Left kidney (tissue), 2 donors: ENCODE data around the gene LDLRAD4. TPM values are rescaled to one million over a fixed set of nuclear protein-coding genes. Genes with fewer than 3 reads are reported as not detected.
"Not testable (repeated sequence)": the region's sequence is repeated elsewhere in the genome, so short reads cannot be mapped to it uniquely, and the experiment has no call there.

Source experiments
- DNase-seq: peaks from one replicate; pipeline ENCODE4 v3.0.0-alpha.2; 2013
- polyA plus RNA-seq: library from polyadenylated mRNA; unstranded; fragments of 120-200 nt; gene quantifications from one replicate; pipeline ENCODE4 v1.2.1, GENCODE V29; 2013; ENCODE audit not compliant: insufficient read length

LDLRAD4 gene
- polyA plus RNA-seq, 1 donor = 9.7 TPM

- no peak for DNase-seq
Observed at GRCh38 chr18:13592246-13592645, 373.7 kb downstream of the LDLRAD4 start.

- no peak for DNase-seq
Observed at GRCh38 chr18:13594551-13594950, 376.0 kb downstream of the LDLRAD4 start.

- no peak for DNase-seq
Observed at GRCh38 chr18:13597068-13597467, 378.5 kb downstream of the LDLRAD4 start.

- no peak for DNase-seq
Observed at GRCh38 chr18:13598591-13598990, 380.0 kb downstream of the LDLRAD4 start.

GRCh38 chr18:13599031-13599430, 380.5 kb downstream of the LDLRAD4 start:
- DNase-seq = no peak

GRCh38 chr18:13603304-13604019, 384.9 kb downstream of the LDLRAD4 start:
- DNase-seq = no peak

- no peak for DNase-seq
Observed at GRCh38 chr18:13604786-13605185, 386.2 kb downstream of the LDLRAD4 start.

GRCh38 chr18:13605477-13605876, 386.9 kb downstream of the LDLRAD4 start:
- DNase-seq = no peak

- no peak for DNase-seq
Observed at GRCh38 chr18:13605901-13606300, 387.3 kb downstream of the LDLRAD4 start.

GRCh38 chr18:13606604-13607254, 388.2 kb downstream of the LDLRAD4 start:
- no peak for DNase-seq

GRCh38 chr18:13608024-13608562, 389.5 kb downstream of the LDLRAD4 start:
- DNase-seq = not testable (repeated sequence)

GRCh38 chr18:13608791-13609532, 390.4 kb downstream of the LDLRAD4 start:
- no peak for DNase-seq

GRCh38 chr18:13610555-13611141, 392.1 kb downstream of the LDLRAD4 start:
- DNase-seq = no peak

GRCh38 chr18:13611142-13611600, 392.6 kb downstream of the LDLRAD4 start:
- peak; percentile 37 for DNase-seq

GRCh38 chr18:13611601-13612195, 393.1 kb downstream of the LDLRAD4 start:
- peak; percentile 25 for DNase-seq

- DNase-seq = peak; percentile 3
Observed at GRCh38 chr18:13612196-13612997, 393.8 kb downstream of the LDLRAD4 start.

GRCh38 chr18:13613099-13613498, 394.5 kb downstream of the LDLRAD4 start:
- DNase-seq = no peak

- DNase-seq = no peak
Observed at GRCh38 chr18:13613591-13614501, 395.3 kb downstream of the LDLRAD4 start.

- no peak for DNase-seq
Observed at GRCh38 chr18:13614641-13615288, 396.2 kb downstream of the LDLRAD4 start.
